ENCODE measurements around the gene PRRC2C.
"Not testable (repeated sequence)": the region's sequence is repeated elsewhere in the genome, so short reads cannot be mapped to it uniquely, and the experiment has no call there.

The PRRC2C gene

DNA sequence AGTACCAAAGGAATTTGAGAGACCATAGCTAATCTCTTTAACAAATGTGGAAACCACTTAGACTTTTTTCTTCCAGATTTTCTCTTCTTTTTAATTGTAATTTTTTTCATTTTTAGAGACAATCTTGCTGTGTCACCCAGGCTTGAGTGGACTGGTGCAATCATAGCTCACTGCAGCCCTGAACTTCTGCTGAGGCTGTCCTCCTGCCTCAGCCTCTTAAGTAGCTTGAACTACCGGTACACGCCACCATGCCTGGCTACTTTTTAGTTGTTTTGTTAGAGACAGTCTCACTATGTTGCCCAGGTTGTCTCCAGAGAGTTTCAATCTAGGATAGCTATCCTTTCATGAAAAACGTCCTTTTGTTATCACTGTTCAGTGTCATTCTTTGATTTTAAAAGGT, 15.0 kb downstream of the PRRC2C start:
- no peak for DNase-seq (ENCODE audit: low spot score)

DNA sequence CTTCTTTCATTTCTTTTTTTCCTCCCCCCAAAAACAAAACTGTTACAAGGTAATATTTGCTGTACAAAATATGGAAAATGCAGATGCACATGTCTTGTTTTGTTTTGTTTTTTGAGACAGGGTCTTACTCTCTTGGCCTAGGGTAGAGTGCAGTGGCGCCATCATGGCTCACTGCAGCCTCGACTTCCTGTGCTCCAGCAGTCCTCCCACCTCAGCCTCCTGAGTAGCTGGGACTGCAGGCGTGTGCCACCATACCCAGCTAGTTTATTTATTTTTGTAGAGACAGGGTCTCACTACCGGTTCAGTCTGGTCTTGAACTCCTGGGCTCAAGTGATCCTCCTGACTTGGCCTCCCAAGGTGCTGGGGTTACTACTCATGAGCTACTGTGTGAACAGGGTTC, 15.5 kb downstream of the PRRC2C start:
- no peak for DNase-seq (ENCODE audit: low spot score)

DNA sequence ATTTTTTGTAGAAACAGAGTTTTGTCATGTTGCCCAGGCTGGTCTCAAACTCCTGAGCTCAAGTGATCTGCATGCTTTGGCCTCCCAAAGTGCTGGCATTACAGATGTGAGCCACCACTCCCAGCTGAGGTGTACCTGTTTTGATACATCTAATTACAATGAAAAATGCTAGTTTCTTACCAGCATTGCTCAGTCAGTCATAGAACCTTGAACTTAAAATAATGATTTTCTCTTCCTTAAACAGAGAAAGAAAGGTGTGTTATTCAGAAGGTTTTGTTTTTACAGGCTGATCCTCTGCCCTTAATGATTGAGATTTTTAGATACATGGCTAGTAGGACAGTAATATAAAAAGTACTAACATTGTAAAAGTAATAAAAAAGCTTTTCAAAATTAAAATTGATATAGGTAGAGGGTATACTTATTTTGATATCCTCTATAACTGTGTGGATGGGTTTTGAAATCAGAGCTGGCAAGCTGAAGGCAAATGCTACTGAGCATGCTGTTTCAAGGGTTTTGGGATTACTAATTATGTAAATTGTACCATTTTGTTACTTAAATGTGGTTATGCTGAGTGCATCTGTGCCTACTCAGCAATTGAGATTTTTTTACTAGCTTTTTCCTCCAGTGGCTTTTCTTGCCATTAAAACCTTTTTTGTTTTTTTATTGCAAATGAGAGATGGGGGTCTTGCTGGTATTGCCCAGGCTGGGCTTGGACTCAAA, 16.1 kb downstream of the PRRC2C start:
- DNase-seq (ENCODE audit: low spot score) = no peak

DNA sequence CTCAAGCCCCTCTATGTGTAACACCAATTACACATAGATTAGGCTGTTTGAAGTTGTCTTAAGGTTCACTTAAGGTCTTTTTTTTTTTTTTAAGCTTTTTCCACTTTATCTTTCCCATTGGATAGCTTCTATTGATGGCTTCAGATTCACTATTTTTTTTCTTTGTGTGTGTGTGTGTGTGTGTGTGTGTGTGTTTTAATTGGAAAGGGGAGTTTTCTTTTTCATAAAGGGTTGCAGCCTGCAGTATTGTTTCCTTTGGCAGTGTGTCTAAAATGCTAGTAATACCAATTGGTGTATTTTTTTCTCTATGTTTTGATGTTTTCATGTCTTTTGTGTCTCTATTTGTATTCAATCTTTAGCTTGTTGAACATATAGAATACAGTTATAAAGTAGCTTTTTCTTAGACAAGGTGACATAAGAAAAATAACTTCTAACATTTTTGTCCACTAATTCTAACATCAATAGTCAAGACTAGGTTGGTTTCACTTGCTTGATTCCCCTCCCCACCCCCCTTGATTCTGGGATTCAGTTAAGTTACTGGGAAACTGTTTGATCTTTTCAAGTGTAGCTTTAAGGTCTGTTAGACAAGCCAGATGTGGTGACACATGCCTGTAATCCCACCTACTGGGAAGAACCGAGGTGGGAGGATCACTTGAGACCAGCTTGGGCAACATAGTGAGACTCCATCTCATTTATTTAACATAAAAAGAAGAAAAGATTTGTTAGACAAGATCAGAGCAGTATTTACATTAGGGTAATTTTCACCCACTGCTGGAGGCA, 21.4 kb downstream of the PRRC2C start:
- DNase-seq (ENCODE audit: low spot score) = no peak

DNA sequence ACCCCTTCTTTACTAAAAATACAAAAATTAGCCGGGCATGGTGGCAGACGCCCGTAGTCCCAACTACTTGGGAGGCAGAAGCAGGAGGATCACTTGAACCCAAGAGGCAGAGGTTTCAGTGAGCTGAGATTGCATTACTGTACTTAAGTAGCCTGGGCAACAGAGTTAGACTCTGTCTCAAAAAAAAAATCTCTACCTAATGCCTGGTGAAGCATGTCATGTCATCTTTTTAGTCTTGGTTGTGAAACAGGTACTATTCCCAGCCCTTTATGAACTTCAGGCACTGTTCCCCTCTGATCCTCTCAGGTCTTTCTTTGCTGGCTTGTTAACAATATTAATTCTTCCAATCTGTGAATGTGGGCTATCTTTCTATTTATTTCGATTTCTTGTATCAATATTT, 22.1 kb downstream of the PRRC2C start:
- no peak for DNase-seq (ENCODE audit: low spot score)

DNA sequence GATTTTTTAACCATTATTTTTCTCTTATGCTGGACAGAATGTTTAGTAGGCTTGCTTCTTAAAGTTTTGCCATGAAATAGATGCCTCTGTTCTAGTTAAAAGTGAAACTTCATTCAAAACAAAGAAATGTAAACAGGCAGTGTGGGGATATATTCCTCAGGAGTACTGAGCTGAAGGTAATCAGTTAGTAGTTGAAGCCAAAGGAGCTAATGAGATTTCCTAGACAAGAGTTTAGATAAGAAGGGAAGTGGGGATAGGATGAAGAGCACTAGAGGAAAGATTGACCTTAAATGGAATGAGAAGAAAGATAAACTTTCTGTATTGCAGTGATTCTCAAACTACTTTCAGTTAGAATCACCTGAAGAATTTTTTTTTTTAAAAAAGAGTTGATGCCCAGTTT, 23.9 kb downstream of the PRRC2C start:
- DNase-seq (ENCODE audit: low spot score) = peak; percentile 18

DNA sequence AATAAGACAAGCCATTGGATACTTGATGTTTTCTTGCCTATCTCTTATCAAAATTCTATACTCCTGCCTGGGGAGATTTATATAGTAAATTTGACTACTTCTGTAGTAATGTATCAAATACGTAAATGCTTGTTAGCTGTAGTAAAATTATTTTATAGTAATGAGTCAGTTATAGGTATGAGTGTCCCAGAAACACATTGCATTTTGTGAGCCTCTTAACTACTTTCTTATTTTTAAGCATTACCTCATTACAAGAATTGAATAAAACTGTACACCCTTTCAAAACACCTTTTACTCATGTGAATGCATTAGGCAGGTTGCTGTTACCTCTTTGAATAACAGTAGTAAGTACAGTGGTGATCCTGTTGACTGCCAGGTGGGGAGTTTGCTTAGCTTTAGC, 28.4 kb downstream of the PRRC2C start:
- DNase-seq (ENCODE audit: low spot score) = no peak

DNA sequence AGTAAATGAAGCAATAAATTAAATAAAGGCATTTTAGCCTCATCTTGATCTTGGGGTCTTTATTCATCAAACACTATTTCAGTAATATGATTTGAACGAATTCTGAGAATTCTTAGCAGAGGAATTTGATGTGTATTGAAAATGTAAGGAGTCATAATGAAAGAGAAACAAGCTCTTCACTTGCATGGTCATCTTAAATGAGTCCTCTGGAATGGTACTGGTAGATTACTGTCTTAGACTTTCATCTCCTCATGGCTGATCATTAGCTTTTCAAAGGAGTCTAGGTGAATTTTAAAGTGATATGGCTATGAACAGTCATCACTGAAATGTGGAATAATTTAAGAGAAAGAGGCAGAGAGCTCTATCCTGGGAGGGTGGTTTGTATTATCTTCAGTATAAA, 30.0 kb downstream of the PRRC2C start:
- DNase-seq (ENCODE audit: low spot score) = no peak

DNA sequence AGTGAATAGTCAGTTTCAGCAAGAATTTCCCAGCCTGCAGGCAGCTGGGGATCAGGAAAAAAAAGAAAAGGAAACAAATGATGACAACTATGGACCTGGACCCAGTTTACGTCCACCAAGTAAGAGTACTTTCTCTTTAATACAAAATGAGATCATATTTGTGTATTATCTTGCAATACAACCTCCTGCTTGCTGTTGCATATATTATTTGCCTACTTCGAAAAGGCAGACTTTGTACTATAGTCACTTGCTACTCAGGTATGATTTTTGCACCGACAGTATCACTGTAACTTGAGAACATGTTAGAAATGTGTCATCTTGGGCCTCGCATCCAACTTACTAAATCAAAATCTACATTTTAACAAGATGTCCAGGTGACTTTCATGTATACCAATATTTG, 30.4 kb downstream of the PRRC2C start:
- DNase-seq (ENCODE audit: low spot score) = no peak

DNA sequence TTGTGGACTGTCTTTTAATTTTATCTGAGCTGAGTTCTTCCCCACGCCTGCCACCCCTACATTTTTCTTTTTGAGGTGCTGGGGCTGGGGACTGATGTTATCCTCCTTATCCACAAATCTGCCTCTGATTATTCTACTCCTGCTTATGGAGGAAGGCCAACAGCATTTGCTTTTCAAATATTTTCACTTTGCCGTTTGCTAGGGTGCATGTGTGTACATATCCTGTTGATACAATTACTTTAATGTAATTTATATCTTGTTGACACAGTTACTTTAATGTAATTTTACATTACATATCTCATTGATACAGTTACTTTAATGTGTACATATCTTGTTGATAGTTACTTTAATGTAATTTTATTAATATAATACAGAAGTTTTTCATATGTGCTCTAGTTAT, 36.2 kb downstream of the PRRC2C start:
- no peak for DNase-seq (ENCODE audit: low spot score)

DNA sequence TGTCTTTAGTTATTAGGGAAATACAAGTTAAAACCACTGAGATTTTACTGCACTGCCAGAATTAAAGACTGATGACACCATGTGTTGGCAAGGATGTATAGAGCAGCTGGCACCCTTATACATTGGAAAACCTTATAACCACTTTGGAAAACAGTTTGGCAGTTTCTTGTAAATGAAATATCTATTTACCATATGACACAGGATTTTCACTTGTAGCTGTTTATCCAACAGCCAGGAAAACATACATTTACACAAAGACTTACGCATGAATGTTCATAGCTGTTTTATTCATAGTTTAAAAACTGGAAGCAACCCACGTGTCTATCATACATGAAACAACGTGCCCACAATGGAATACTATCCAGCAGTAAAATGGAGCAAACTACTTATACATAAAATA, 45.3 kb downstream of the PRRC2C start:
- no peak for DNase-seq (ENCODE audit: low spot score)

DNA sequence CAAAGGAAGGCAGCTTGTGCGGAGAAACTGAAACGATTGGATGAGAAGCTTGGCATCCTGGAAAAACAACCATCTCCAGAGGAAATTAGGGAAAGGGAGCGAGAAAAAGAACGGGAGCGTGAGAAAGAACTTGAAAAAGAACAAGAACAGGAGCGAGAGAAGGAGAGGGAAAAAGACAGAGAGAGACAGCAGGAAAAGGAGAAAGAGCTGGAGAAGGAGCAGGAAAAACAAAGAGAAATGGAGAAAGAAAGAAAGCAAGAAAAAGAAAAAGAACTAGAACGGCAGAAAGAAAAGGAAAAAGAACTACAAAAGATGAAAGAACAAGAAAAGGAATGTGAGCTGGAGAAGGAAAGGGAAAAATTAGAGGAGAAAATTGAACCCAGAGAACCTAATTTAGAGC, 47.2 kb downstream of the PRRC2C start:
- DNase-seq (ENCODE audit: low spot score) = no peak

DNA sequence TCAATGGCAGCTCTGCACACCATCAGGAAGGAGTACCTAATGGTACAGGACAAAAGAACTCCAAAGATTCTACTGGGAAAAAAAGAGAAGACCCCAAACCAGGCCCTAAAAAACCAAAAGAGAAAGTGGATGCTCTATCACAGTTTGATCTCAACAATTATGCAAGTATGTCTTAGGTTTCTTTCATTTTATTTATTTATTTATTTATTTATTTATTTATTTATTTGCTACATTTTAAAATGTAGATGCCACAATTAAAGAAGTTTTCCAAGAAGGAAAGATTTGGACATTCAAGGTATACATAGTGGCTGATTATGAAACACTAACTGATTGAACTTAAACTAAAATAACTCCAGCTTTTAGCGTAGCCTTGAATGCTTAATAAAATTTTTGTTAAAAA, 60.2 kb downstream of the PRRC2C start:
- no peak for DNase-seq (ENCODE audit: low spot score)

DNA sequence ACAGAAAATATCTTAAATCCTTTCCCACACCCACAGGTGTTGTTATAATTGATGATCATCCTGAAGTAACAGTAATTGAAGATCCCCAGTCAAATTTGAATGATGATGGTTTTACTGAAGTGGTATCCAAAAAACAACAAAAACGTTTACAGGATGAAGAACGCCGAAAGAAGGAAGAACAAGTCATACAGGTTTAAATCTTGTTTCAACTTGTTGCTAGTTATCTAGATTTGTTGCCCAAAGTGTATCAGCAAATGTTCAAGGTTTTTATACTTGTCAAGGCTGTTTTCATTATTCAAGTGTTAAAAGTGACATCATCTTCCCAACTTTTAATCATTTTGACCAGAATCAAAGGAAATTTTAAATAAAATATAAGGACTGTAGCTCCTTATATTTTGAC, 64.7 kb downstream of the PRRC2C start:
- DNase-seq (ENCODE audit: low spot score) = no peak

DNA sequence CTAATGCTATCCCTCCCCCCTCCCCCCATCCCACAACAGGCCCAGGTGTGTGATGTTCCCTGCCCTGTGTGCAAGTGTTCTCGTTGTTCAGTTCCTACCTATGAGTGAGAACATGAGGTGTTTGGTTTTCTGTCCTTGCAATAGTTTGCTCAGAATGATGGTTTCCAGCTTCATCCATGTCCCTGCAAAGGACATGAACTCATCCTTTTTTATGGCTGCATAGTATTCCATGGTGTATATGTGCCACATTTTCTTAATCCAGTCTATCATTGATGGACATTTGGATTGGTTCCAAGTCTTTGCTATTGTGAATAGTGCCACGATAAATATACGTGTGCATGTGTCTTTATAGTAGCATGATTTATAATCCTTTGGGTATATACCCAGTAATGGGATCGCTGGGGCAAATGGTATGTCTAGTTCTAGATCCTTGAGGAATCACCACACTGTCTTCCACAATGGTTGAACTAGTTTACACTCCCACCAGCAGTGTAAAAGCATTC, 65.3 kb downstream of the PRRC2C start:
- not testable (repeated sequence) for DNase-seq (ENCODE audit: low spot score)

DNA sequence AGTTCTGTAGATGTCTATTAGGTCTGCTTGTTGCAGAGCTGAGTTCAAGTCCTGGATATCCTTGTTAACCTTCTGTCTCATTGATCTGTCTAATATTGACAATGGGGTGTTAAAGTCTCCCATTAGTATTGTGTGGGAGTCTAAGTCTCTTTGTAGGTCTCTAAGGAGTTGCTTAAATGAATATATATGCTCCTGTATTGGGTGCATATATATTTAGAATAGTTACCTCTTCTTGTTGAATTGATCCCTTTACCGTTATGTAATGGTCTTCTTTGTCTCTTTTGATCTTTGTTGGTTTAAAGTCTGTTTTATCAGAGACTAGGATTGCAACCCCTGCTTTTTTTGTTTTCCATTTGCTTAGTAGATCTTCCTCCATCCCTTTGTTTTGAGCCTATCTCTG, 68.6 kb downstream of the PRRC2C start:
- DNase-seq (ENCODE audit: low spot score) = not testable (repeated sequence)

DNA sequence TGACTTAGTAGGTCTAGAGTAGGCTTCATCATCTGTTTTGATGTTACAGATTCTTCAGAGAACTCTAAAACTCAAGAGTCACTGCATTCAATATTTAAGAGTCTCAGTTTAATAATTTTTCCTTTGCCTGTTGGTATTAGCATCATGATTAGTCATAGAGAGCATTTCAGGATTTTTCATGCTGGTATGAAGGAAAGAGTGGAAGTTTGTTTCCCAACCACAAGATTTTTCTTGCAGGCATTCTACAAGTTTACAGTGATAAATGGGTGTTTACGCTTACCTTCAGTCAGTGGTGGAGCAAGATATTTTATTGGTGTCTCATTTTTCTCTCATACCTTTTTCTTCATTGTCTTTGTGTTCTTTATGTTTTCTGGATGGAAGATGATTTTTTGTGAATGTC, 78.3 kb downstream of the PRRC2C start:
- no peak for DNase-seq (ENCODE audit: low spot score)

DNA sequence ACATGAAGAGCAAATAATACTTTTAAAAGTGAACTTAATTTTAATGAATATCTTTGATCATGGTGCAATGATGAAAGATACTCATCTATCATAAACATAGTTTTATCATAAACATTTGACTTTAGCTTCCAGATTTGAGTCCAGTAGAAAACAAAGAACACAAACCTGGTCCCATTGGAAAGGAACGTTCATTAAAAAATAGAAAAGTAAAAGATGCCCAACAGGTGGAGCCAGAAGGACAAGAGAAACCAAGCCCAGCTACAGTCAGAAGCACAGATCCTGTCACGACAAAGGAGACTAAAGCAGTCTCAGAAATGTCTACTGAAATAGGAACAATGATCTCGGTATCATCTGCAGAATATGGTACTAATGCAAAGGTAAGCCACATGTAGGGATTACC, 81.1 kb downstream of the PRRC2C start:
- DNase-seq (ENCODE audit: low spot score) = no peak

DNA sequence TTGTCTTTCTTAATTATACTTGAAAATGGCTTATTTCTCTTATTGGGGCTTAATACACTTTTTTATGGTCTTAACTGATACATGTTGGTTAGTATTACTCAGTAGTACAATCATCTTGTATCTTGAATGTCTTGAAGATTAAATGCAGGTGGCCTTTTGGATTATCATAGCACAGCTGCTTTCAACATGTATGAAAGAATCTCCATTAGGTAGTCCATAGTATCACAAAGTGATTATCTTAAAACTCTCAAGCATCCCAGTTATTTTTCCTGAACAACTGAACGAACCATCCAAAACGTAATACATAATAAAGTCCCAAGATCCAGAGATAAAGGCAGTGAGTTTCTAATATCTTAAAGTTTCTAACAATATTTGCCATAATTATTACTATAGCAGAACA, 85.0 kb downstream of the PRRC2C start:
- no peak for DNase-seq (ENCODE audit: low spot score)

DNA sequence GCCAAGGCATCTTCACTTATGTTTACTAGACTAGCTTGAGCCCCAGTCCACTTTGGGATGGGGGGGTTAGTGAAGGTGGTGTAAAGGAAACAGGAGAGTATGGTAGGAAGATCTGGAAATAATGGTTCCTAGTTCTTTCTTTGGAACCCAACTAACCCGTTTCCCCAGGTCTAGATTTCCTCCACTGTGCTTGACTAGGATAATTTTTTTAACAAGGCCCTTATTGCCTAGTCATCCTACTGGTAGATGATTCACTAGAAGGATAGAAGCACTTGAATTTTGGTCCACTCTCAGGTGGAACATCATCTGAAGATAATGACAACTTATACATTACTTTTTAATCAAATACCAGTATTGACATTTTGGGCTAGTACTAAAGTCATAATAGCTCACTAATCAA, 90.8 kb downstream of the PRRC2C start:
- no peak for DNase-seq (ENCODE audit: low spot score)

DNA sequence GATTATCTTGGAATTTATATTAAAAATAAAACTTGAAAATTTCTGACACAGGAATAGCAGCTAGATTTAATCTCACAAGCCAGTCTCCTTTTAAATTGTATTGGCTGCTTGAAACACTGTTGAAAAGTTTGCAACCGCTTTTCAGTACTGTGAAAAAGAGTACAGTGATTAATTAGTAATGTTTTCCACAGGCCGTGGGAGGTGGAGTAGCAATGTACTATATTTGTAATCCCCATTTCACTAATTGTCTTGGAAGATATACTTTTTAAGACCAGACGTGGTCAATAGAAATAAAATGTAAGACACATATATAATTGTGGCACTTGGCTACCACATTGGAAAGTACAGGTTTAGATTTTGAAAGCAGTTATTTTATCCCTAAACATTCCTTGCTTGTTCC, 95.9 kb downstream of the PRRC2C start:
- DNase-seq (ENCODE audit: low spot score) = no peak

DNA sequence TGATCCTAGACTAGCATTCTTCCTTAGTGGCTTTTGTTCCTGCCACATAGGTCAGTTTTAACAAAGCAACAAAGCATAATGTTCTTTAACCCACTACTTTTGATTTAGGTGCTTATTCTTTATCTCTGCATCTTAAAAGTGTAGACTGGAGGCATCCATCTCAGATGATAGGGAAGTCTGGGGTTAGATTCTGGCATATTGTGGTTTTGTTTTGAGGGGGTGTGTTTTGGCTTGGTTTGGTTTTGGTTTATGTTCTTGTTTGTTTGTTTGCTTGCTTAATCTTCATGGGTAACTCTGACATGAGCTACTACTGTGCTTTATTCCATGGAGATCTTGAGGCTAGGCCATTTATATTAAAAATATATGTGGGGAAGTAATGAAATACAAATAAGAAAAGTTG, 96.4 kb downstream of the PRRC2C start:
- DNase-seq (ENCODE audit: low spot score) = no peak

DNA sequence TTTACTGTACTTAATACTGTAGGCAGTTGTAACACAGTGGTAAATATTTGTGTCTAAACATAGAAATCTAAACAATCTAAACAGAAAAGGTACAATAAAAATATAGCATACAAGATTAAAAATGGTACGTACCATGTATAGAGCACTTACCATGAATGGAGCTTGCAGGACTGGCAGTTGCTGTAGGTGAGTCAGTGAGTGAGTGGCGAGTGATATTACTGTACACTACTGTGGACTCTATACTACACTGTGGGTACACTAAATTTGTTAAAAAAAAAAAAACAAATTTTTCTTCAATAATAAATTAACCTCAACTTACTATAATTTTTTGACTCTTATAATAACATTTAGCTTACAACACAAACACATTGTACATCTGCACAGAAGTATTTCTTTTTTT, 97.3 kb downstream of the PRRC2C start:
- no peak for DNase-seq (ENCODE audit: low spot score)
